Stimulated activated CD4-positive, alpha-beta T cell treated with anti-CD3 and anti-CD28 coated beads, Interleukin-15, amount 100 ng/mL, for 48 hours (primary cell): ENCODE results near the gene MPP1.

ENCODE experiments used
- DNase-seq, 2 donors: peaks; one replicate each; pipeline ENCODE4 v3.0.0-alpha.2; 2020; ENCODE audit warnings: low read depth in 2 of 2

MPP1 gene

DNA sequence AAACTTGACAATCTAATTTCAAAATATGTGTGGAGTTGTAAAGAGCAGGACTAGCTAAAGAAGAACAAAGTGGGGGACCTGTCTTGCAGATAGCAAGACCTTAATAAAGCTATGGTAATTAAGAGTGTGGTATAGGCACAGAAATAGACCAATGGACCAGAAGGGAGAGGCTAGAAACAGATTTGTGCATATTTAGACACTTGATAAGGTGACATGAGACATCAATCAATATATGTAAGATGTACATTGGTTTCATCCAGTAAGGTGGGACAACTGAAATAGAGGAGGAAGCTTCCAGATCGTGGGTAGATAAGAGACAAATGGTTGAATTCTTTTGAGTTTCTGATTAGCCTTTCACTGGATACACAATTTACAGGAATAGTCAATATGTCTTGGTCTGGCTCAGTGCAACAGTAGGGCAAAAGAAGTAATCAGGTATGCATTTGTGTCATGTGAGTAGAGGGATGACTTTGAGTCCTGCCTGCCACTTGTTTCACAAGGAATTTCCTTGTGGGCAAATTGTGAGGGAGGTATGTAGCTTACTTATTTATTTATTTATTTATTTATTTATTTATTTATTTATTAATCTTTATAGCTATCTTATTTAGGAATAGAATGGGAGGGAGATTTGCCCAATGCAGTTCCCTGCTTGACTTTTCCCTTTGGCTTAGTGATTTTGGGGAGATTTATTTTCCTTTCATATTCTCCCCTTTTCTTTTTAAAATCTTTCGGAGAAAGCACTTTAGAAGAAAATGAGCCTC lies 7.2 kb upstream of the MPP1 start:
- no peak for DNase-seq

DNA sequence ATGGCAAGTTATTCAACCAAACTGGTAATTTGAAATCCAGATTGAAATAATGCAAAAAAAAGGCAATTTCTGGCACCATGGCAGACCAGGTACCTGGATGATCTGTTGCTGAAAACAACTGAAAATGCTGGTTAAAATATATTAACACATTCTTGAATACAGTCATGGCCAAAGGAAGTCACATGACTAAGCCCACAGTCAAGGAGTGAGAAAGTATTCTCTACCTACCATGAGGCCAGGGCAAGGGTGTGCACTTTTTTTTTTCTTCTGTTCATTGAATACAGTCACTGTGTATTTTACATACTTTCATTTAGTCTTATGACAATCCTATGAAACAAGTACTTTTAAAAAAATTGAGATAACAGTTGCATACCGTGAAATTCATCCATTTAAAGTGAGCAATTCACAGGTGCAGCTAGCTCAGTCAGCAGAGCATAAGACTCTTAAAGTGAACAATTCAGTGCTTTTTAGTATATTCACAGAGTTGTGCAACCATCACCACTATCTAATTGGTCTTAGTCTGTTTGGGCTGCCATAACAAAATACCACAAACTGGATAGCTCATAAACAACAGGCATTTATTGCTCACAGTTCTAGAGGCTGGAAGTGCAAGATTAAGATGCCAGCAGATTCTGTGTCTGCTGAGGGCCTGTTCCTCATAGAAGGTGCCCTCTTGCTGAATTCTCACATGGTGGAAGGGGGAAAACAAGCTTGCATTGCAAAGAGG lies 4.8 kb upstream of the MPP1 start:
- no peak for DNase-seq

DNA sequence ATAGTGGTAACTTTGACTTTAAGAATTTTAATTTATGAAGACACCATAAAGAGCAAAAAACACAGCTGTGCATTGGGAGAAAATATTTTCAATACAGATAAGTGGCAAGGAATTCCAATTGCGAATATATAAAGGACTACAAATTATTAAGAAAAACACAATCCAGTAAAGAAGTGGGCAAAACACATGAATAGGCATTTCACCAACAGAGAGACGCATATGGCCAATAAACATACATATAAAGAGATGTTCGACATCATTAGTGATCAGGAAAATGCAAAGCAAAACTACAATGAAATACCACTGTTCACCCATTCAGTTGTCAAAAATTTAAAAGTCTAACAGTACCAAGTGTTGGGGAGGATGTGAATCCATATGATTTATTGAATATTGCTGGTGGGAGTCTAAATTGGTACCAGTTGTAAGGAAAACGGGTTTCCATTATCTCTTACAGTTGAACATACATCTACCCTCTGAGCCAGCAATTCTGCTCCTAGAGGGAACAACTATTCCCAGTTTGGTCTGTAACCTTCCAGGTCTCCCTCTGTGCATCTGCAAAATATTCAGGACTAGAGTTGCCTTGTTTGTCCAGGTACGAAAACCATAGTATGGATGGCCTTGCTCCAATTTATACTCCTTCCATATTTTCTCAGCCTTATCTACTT lies 1.7 kb upstream of the MPP1 start:
- no peak for DNase-seq

DNA sequence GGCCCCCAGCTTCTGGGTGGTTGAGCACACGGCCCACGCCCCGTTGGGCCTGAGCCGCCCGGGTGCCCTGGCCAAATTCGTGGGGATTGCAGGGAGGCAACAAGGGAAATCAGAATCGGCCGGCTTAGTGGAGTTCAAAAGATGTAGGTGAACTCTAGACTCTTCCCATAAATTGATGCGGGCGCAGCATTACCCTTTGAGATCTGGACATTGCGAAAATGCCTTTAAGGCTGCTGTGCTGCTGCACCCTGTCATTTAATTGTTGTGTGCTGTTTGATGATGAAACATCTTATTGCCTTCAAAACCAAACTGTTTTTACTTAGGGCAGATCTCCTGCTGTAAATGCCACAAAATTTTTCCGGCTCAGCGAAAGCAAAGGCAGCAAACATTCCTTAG lies 409 bp upstream of the MPP1 start:
- no peak for DNase-seq

DNA sequence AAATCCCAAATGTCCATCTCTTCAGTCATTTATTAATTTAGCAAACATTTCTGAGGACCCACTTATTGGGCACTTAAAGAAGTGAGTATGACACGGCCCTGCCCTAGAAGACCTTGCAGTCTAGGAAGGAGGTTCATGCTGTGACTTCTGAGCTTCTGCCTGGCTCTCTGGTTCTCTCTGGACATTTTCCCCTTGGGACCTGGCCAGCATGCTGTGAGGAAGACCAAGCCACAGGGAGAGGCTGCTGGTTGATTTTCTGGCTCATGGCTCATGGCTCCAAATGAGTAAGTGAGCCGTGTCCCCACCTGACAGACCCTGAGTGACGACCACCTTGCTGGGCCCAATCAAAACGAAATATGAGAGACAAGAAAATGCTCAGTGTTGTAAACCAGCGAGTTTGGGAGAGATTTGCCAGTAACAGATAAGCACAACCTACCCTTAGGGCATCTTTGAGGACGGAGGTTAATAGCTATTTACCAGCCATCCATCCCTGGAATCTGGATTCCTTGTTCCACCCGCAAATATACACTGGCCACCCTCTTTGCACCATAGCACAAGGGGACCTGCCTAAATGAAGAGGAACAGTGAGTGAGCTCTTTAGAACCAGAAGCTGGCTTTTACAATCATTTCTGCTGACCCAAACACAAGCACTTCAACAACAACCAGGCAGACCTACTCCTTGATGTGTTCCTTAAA lies 876 bp downstream of the MPP1 start:
- no peak for DNase-seq

DNA sequence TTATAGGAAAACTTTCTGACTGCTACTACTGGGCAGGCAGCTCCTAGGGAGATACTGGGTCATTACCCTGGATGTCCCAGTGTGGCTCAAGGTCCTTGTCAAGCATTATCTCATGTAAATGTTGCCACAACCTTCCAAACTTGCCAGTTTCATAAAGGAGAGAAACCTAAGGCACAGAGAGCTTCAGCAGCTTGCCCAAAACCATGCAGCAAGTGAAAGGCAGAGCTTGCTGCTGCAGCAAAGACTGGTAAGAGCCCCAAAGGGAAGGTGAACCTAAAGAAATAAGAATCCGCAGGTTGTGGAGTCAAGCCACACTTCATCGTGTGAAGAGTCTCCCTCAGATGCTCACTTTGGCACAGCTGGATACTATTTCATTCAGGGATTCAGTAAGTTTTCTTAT lies 2.3 kb downstream of the MPP1 start:
- no peak for DNase-seq

DNA sequence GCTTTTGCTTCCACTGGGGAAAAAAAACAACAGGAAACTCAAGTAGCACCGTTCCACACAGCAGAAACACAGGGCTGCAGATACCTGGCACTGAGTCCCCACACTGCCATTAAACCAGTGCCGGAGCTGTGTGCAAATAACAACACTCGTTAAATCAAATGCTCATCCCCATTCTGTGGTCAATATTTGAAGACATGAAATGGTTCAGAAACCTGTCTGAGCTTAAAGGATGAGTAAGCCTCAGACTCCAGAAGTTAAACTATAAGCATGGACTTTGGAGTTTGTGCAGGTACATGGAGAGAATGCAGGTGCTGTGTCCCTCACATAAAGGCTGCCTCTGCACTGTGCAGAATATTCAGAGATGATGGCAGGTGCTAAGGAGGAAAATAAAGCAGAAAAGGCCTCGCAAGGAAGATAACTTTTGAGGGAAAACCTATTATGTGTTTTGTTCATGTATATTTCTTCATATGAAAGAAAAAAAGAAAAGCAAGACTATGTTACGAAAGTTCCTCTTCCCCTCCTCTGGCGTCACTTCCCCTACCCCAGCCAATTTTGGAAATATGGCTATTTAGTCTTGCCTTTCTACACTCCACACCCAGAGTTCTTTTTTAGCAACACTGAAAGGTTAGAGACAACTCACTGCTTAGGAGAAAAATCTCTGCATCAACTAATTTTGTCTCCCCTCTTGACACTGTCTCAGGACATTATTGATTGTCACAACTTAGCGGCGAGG lies 4.6 kb downstream of the MPP1 start:
- DNase-seq = no peak

DNA sequence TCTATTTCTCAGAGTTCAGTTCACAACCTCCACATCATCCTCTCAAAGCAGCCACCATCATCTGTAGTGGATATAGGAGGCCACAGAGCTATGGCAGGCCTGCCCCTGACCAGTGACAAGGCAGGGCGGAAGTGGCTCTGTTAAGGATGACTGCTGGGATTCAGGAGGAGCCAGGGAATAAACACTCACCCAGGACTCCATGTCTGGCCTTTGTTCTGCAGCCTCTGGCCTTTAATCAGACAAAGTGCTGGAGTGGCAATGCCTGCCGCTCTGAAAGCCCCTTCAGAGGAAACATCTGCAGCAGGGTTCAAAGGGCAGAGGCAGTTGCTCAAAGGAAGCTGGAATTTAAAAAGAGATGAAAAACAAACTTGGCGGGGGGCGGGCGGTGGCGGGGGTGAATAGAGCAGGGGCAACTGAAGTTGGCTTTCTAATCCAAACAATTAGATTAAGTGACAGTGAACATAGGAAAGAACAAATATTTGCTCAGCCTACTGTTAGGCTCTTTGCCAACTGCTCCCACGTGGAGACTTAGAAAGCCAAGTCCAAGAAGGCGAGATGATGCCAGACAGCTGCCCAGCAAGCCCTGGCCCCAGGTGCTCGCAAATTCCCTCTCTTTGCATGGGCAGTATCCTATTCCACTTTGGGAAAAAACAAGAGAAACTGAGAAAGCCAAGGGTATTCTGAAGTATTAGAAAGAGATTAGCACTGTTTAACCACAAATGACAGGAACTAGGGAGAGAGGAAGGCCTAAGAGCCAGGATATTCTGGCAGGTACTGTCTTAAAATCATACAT lies 5.5 kb downstream of the MPP1 start:
- DNase-seq = no peak

DNA sequence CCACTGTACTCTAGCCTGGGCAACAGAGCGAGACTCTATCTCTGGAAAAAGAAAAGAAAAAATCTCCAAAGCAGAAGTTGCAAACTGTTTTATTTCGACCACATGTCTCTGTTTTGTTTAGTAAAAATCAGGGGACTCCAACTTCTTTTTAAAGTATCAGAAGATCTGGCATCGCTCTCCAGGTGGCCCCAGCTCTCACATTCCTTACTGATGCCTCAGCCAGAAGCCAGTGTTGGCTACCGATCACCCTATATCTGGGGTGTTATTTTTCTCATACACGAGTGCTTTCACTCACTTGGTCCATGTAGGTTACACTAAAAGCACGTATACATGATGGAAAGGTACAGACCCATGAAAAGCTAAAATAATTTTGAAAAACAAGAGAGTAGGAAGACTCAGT lies 8.3 kb downstream of the MPP1 start:
- no peak for DNase-seq

DNA sequence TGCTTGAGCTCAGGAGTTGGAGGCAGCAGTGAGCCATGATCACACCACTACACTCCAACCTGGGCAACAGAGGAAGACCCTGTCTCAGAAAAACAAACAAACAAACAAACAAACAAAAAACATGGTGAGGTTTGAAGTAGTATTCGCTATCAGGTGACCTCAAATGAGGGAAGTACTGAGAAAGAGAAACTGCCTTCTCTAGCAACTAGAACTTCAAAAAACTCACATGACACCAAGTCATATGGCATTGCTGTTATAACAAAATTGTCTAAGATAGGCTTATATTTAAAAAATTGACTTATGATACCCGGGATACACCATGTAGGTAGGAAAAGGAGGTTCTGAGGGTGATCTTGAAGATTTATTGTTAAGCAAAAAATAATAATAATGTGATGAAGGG lies 10.3 kb downstream of the MPP1 start:
- DNase-seq = no peak

DNA sequence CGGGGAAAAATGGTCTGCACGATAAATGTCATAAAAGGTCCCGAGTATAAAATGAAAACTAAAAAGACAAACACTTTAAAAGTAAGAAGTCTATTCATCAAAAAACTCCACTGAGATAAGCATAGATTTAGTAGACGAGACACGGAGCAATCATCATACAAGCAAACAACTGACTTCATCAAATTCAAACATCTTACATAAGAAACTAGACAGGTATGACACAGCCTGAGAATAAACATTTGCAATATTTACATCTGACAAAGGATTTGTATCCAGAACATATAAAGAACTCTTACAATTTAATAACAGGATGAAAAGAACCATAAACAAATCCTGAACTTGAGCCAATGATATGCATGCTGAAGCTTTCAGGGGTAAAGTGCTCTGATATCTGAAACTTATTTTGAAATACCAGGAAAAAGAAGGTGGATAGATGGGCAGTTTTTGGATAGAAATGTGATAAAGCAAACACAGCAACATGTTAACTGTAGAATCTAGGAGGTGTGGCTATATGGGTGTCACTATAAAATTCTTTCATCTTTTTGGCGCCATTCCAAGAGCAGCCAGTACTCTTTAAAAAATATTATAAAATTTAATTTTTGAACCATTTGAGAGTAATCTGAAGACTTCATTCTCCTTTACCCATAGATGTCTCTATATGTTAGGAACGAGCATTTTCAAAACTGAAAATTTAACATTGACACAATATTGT lies 12.0 kb downstream of the MPP1 start:
- DNase-seq = no peak

DNA sequence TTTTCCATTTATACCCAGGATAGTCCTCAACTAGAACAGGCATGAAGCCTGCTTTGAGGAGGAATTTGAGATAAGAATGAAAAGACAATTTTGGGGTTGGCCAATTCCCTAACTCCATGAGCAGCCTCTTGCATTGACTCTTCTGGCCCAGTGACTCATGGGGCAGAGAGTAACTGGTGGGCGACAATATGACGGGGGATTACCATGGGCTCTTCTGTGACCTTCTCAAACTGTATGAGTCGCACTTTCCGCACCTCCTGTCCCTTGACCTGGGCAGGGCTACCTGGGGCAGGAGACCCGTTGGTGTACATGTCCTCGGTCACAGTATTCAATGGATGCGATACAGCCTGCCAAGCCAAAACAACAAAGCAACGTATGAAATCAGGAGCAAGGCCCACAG lies 13.3 kb downstream of the MPP1 start:
- no peak for DNase-seq

DNA sequence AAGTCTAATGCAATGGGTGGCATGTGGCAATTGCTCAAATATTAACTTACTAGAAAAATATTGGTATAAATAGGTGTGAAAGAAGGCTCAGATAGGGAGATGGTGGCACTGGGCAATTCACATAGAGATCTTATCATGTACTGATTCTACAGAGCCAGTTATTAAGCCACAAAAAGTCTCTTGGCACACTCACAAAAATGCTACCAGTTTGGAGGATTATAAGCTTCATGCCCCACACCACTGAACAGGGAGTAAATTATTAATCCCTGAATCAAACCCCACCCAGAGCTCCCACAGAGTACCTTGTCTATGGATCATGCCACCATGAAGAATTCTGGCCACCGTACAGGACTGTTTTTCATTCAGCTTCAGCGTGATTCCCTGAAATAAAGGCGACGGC lies 13.8 kb downstream of the MPP1 start:
- DNase-seq = no peak

DNA sequence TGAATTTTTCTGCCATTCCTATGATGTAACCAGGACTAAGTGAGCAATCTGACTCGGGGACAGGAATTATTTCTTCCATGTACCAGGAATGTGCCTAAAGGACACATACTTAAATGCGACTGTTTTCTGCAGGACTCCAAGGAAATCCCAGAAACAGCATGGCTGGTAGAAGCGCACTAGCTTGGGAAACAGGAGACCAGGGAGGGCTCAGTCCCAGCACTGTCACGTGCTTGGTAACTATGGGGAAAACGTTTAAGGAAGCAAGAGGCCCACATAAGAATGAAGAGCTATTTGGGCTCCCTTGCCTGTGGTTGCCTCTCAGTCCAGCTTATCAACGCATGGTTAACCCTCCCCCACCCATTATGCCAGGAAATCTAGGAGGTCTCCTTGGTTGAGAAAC lies 19.6 kb downstream of the MPP1 start:
- DNase-seq = no peak

DNA sequence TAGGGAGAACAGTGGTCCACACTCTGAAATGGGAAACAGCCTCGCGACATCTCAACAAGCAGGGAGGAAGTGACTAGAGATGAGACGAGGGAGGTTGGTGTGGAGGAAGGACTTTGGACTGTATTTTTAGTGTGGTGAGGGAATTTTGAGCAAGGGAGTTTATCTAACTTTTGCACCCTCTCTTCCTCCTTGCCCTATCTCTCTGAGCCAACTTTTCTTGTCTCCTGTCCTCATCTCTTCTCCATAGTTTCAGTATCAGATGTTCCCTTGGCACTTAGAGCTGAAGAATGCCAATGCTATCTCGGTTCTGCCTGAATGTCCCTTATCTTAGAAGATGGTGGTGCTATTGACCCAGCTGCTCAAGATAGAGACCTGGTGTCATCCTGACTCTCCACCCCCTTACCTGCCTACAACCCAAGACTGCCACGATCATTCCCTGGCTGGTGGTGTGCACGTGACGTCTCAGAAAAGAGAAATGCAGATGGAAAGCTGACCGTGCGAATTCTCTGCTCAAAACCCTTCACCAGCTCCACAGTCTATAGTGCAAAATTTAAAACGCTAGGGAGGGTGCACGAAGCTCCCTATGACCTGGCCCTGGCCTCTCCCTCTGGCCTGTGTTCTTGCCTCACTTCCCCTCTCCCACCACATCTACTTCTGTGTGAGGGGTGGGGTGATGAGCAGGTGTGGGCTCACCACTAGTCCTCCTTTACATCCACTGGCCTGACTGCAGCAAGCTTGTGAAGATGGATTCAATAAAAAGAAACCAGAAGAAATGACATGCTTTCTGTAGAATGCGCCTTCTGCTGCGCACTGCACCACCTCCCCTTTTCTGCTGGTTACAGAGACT lies 20.9 kb downstream of the MPP1 start:
- DNase-seq = no peak

DNA sequence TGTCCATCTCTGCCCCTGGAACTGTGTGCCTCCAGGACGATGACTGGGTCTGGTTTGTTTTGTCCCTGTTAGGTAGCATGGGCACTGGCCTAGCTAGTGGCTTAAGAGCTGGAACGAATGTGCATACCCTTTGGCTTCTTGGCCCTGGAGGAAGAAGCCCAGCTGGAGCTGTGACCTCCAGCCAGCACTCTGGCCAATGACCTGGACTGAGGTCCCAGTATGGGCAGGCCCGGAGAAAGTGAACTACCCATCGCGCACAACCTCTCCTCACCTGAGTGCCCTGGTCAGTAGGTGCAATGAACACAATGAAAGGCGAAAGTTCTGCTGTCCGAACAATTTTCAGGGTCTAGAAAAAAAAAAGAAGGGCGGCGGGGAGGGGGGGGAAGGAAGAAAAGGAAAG lies 24.3 kb downstream of the MPP1 start:
- DNase-seq = no peak

DNA sequence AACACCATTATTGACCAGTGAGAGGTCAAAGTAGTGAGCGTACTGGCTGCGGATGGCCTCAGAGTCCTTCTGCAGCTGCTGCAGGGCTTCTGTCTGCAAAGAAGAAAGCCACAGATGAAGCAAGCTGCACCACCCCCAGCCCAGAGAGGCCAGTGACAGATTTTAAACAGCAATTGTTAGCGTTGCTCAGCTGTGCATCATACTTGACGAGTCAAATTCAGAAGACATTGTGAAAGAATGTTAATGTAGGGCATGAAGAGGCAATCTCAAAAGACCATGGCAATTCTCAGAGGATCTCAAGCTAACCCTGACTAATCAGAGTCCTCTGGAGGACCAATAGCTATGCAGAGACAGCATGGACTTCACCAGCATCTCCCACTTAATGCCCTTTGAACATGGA lies 26.0 kb downstream of the MPP1 start:
- no peak for DNase-seq

DNA sequence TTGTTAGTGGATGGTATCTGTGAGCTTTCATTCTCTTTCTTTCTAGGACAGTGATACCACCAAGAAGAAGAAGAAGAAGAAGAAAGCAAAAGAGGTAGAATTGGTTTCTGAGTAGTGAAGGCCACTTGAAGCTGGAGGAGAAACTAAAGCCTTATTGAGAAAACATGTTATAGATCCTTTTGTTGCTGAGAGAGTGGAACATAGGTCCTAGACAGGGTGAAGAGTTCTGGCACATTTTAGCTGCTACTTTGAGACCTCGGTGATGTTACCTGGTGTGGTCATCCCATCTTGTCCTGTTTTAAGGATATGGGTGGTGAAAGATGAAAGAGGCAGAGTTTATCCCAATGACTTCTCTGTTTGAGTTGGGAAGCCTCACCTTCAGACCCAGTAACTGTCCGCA lies 28.5 kb downstream of the MPP1 start:
- DNase-seq = no peak
